Body of pancreas (tissue), 4 donors: ENCODE results near the gene PDIA2.

Experiments used
- CTCF ChIP-seq, 7 experiments: fragments of 450-650 bp in 4 of 7; fragments of 200-600 bp in 3 of 7; sonication (generic) in 3 of 7; IDR thresholded peaks; one replicate each; pipeline ENCODE4 v1.5.1; 2016 to 2019; ENCODE audit warnings: antibody characterized with exemption in 7 of 7
- POLR2A ChIP-seq, 3 donors: fragments of 450-650 bp; IDR thresholded peaks; one replicate each; pipeline ENCODE4 v1.6.1; 2016; ENCODE audit warnings: antibody characterized with exemption in 3 of 3, mild to moderate bottlenecking in 2 of 3

GRCh38 chr16:325375-326145 lies 42.6 kb downstream of the PDIA2 start:
- TF ChIP-seq CTCF (IDR thresholded peaks at IDR 0.05) (no peak), POLR2A (IDR thresholded peaks at IDR 0.05) (no peak)
